Upper lobe of left lung (tissue), 4 donors: Measurements from ENCODE around the gene AMFR.

Experiments used
- CTCF ChIP-seq, 6 experiments: fragments of 450-650 bp in 4 of 6; fragments of 200-600 bp in 2 of 6; sonication (generic) in 2 of 6; IDR thresholded peaks; one replicate each; pipeline ENCODE4 v1.5.1; 2016 to 2019; ENCODE audit warnings: antibody characterized with exemption in 6 of 6
- EP300 ChIP-seq, 4 donors: sonication (generic); formaldehyde crosslinking; IDR thresholded peaks; one replicate each; pipeline ENCODE4 v1.5.1; 2017; ENCODE audit warnings: antibody characterized with exemption in 4 of 4, control low read depth in 2 of 4
- POLR2A ChIP-seq, 4 donors: fragments of 450-650 bp; IDR thresholded peaks; one replicate each; pipeline ENCODE4 v1.5.1; 2016 to 2017; ENCODE audit warnings: antibody characterized with exemption in 4 of 4, mild to moderate bottlenecking in 2 of 4
- POLR2AphosphoS5 ChIP-seq, 2 donors: sonication (generic); formaldehyde crosslinking; IDR thresholded peaks; one replicate each; pipeline ENCODE4 v1.5.1; 2017; ENCODE audit warnings: antibody characterized with exemption in 2 of 2

GRCh38 chr16:56336071-56336688 is 89.2 kb downstream of the AMFR start:
- no peak for TF ChIP-seq POLR2A (IDR thresholded peaks at IDR 0.05)
- no peak for TF ChIP-seq CTCF (IDR thresholded peaks at IDR 0.05)
- no peak for TF ChIP-seq POLR2AphosphoS5 (IDR thresholded peaks at IDR 0.05)
- TF ChIP-seq EP300 (IDR thresholded peaks at IDR 0.05): no peak
